Endothelial cell of umbilical vein (primary cell): ENCODE data around the gene TPRA1. TPM values are rescaled to one million over a fixed set of nuclear protein-coding genes. Genes with fewer than 3 reads are reported as not detected.

Experiments used
- BruUV-seq: library from RNA; stranded (reverse); fragments of 400-500 nt; replicated peaks from 2 replicates; lab custom pipeline; 2021; lab: Mats Ljungman, UMichigan
- CTCF ChIA-PET: fragments of 300-600, 350-600 bp; sonication (Branson Sonifier 250); formaldehyde crosslinking; loops from one replicate; lab custom pipeline; 2021; ENCODE audit warnings: antibody characterized with exemption, inconsistent platforms; lab: Charles Lee
- POLR2A ChIA-PET: fragments of 300-600, 350-600 bp; sonication (Branson Sonifier 250); formaldehyde crosslinking; loops from one replicate; lab custom pipeline; 2021; ENCODE audit warnings: antibody characterized with exemption, inconsistent platforms; lab: Charles Lee
- DNase-seq: peaks from one replicate; pipeline ENCODE4 v3.0.0-alpha.2; 2011; ENCODE audit warnings: low read depth, low spot score
- FAIRE-seq: peaks from 2 replicates; lab custom pipeline; 2011; peaks lifted over from hg19 to GRCh38; lab: Jason Lieb, UNC
- H2AFZ ChIP-seq: 2 replicates; pipeline ENCODE4 v1.6.0; 2012; ENCODE audit warnings: low read depth, low read length, control low read depth, inconsistent platforms
- H3K27ac ChIP-seq: 2 replicates; pipeline ENCODE4 v1.5.1; 2011; ENCODE audit warnings: low read depth, mild to moderate bottlenecking, control low read depth, low read length, moderate library complexity; ENCODE audit not compliant: insufficient read depth
- H3K27me3 ChIP-seq, 2 experiments: 2 replicates each; pipeline versions ENCODE4 v1.6.0 to v1.6.1; 2011; ENCODE audit warnings: low read length in 2 of 2, mixed read lengths in 1 of 2; ENCODE audit not compliant: control insufficient read depth in 2 of 2, insufficient read depth in 2 of 2
- H3K36me3 ChIP-seq, 2 experiments: 2 replicates in 1 of 2; 3 replicates in 1 of 2; pipeline ENCODE4 v1.5.1; 2011; ENCODE audit warnings: low read length in 2 of 2, mild to moderate bottlenecking in 1 of 2, moderate library complexity in 1 of 2; ENCODE audit not compliant: control insufficient read depth in 2 of 2, insufficient read depth in 2 of 2; ENCODE audit errors: extremely low read depth in 1 of 2
- H3K4me1 ChIP-seq: 3 replicates; pipeline ENCODE4 v1.5.1; 2011; ENCODE audit warnings: mild to moderate bottlenecking, low read length; ENCODE audit not compliant: control insufficient read depth, insufficient read depth; ENCODE audit errors: extremely low read depth
- H3K4me2 ChIP-seq: 2 replicates; pipeline ENCODE4 v1.6.1; 2011; ENCODE audit warnings: low read length, control low read depth, mixed read lengths; ENCODE audit not compliant: insufficient read depth
- H3K4me3 ChIP-seq, 3 experiments: fragments of 200-600 bp in 1 of 3; sonication (generic), shearing (Covaris generic) in 1 of 3; replicated peaks in 1 of 3; 2 replicates each; pipeline ENCODE4 v1.5.1; 2011 to 2016; ENCODE audit warnings: control low read depth in 3 of 3, low read length in 3 of 3, mild to moderate bottlenecking in 2 of 3, inconsistent platforms in 1 of 3, low read depth in 1 of 3, moderate library complexity in 1 of 3; ENCODE audit not compliant: insufficient read depth in 1 of 3
- H3K79me2 ChIP-seq: 2 replicates; pipeline ENCODE4 v1.6.0; 2012; ENCODE audit warnings: low read length, inconsistent platforms; ENCODE audit not compliant: control insufficient read depth, insufficient read depth
- H3K9ac ChIP-seq: replicated peaks from 2 replicates; pipeline ENCODE3; 2011; ENCODE audit warnings: low read length, control low read depth; ENCODE audit not compliant: insufficient read depth; ENCODE audit errors: extremely low read depth
- H3K9me1 ChIP-seq: replicated peaks from 3 replicates; pipeline ENCODE4 v1.6.0; 2011; ENCODE audit warnings: mild to moderate bottlenecking, low read length; ENCODE audit not compliant: control insufficient read depth, insufficient read depth; ENCODE audit errors: extremely low read depth
- H3K9me3 ChIP-seq: replicated peaks from 2 replicates; pipeline ENCODE4 v1.5.1; 2012; ENCODE audit warnings: low read length, inconsistent platforms; ENCODE audit not compliant: control insufficient read depth, insufficient read depth
- H4K20me1 ChIP-seq: replicated peaks from 2 replicates; pipeline ENCODE3; 2011; ENCODE audit warnings: mild to moderate bottlenecking, low read length; ENCODE audit not compliant: control insufficient read depth, insufficient read depth; ENCODE audit errors: extremely low read depth
- EZH2 ChIP-seq: IDR thresholded peaks from 2 replicates; pipeline ENCODE4 v1.6.1; 2012; ENCODE audit warnings: borderline replicate concordance, low read depth, mild to moderate bottlenecking, moderate library complexity, low read length, inconsistent platforms; ENCODE audit not compliant: severe bottlenecking
- FOS ChIP-seq: IDR thresholded peaks from 2 replicates; pipeline ENCODE4 v1.6.1; 2011; ENCODE audit warnings: mild to moderate bottlenecking, low read length, moderate library complexity, borderline replicate concordance; ENCODE audit not compliant: insufficient read depth
- GATA2 ChIP-seq: IDR thresholded peaks from 2 replicates; pipeline ENCODE4 v1.7.0; 2011; ENCODE audit warnings: low read depth, mild to moderate bottlenecking, moderate library complexity, mixed read lengths, low read length; ENCODE audit not compliant: insufficient read length, insufficient read depth
- JUN ChIP-seq: IDR thresholded peaks from 2 replicates; pipeline ENCODE4 v1.6.1; 2011; ENCODE audit warnings: borderline replicate concordance, low read depth; ENCODE audit not compliant: insufficient read length, insufficient read depth
- MYC ChIP-seq: IDR thresholded peaks from one replicate; pipeline ENCODE4 v1.6.1; 2011; ENCODE audit warnings: mild to moderate bottlenecking, low read depth, low read length
- POLR2A ChIP-seq: IDR thresholded peaks from 2 replicates; pipeline ENCODE4 v1.6.1; 2012; ENCODE audit warnings: low read depth, mild to moderate bottlenecking, control low read depth, low read length
- POLR2AphosphoS5 ChIP-seq: IDR thresholded peaks from 2 replicates; pipeline ENCODE4 v1.6.1; 2012; ENCODE audit warnings: low read depth, mild to moderate bottlenecking, control low read depth, low read length, moderate library complexity; ENCODE audit not compliant: insufficient read depth
- dilution Hi-C: fragments of 300-500 bp; cut with MboI; formaldehyde crosslinking; loops from one replicate; pipeline ENCODE4 v1.15.0; 2019; ENCODE audit warnings: low sequenced_read_pairs; ENCODE audit not compliant: extremely low pct_ligation_motif_present
- intact Hi-C: fragments of 100-400 bp; cut with micrococcal nuclease; formaldehyde crosslinking; loops from one replicate; pipeline ENCODE4 v1.10.0; 2022
- microRNA-seq: library from miRNA; unstranded; fragments of <30 nt; microRNA quantifications from one replicate; pipeline ENCODE4 v1.2.0, GENCODE V29; 2021; ENCODE audit warnings: borderline number of aligned reads, borderline replicate concordance
- polyA plus RNA-seq, 4 experiments: library from polyadenylated mRNA; depleted of rRNA in 3 of 4; stranded (reverse) in 3 of 4; unstranded in 1 of 4; fragments of >200 nt; gene quantifications; 2 replicates each; pipeline versions ENCODE4 v1.2.1 to v1.2.3, GENCODE V29; 2011 to 2012; ENCODE audit warnings: missing spikeins in 1 of 4
- small RNA-seq: library from RNA; depleted of rRNA; stranded (forward); fragments of <200 nt; gene quantifications from one replicate; pipeline ENCODE3, GENCODE V24; 2012; ENCODE audit warnings: low replicate concordance, low read depth; ENCODE audit not compliant: insufficient read depth, insufficient read length
- total RNA-seq: library from RNA; stranded (reverse); gene quantifications from 2 replicates; pipeline ENCODE4 v1.2.3, GENCODE V29; 2021
- TF ChIP-seq, protein P1 (sequence below): IDR thresholded peaks from 2 replicates; pipeline ENCODE4 v1.6.1; 2011; ENCODE audit not compliant: insufficient read depth, insufficient read length
- TF ChIP-seq, protein P2 (sequence below), 2 donors: IDR thresholded peaks; 1 replicate in 1 of 2; 2 replicates in 1 of 2; pipeline ENCODE4 v1.5.1; 2011; ENCODE audit warnings: low read length in 2 of 2, mild to moderate bottlenecking in 2 of 2, moderate library complexity in 2 of 2, control low read depth in 1 of 2, inconsistent platforms in 1 of 2, low read depth in 1 of 2; ENCODE audit not compliant: insufficient read depth in 1 of 2; ENCODE audit errors: extremely low read depth in 1 of 2

Gene TPRA1
- total and polyA plus RNA-seq, 2 donors (not counting 3 experiments of a cell fraction or from before 2014, with no cell fraction given) = 34.3 to 58.0 TPM

DNA sequence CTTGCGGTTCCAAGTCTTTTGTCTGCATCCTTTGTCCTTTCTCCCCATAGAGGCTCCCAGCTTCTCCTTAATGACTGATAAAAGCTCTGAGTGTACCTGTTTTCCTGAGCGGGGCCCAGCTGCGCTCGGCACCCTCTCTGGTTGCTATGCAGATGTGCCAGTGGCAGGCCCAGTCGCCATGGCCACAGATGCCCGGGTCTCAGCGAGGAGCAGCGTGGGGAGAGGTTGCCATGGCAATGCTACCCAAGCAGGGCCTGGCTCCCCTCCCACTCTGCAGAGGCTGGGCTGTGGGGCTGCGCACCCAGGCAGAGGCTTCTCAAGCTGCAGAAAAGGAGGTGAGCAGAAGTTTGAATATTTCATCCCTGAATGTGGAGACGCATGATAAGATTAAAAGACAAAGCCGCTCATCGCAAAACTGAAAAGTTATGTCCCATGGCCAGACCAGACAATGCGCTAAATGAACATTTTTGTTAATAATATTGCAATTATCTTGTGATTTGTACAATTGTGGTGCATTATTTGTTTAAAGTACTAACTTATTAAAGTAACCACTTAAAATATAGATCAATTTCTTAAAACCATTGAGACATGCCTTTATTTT is 66.1 kb downstream of the TPRA1 start:
- Histone ChIP-seq H2AFZ (no peak overlapping the region), H4K20me1 (no peaks in the 10 kb centered on the region), H3K36me3 (no peaks in the 10 kb centered on the region), H3K9me1 (no peaks in the 10 kb centered on the region), H3K27ac (no peak overlapping the region), H3K79me2 (no peaks in the 10 kb centered on the region), H3K4me1 (no peaks in the 10 kb centered on the region), H3K9me3 (no peaks in the 10 kb centered on the region), H3K9ac (no peak overlapping the region), H3K27me3 (no peaks in the 10 kb centered on the region), H3K4me2 (no peak overlapping the region), H3K4me3 (no peak overlapping the region)
- BruUV-seq = no TSS peak
- TF ChIP-seq, protein P1, sequence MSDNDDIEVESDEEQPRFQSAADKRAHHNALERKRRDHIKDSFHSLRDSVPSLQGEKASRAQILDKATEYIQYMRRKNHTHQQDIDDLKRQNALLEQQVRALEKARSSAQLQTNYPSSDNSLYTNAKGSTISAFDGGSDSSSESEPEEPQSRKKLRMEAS = no peak
- TF ChIP-seq, protein P2, sequence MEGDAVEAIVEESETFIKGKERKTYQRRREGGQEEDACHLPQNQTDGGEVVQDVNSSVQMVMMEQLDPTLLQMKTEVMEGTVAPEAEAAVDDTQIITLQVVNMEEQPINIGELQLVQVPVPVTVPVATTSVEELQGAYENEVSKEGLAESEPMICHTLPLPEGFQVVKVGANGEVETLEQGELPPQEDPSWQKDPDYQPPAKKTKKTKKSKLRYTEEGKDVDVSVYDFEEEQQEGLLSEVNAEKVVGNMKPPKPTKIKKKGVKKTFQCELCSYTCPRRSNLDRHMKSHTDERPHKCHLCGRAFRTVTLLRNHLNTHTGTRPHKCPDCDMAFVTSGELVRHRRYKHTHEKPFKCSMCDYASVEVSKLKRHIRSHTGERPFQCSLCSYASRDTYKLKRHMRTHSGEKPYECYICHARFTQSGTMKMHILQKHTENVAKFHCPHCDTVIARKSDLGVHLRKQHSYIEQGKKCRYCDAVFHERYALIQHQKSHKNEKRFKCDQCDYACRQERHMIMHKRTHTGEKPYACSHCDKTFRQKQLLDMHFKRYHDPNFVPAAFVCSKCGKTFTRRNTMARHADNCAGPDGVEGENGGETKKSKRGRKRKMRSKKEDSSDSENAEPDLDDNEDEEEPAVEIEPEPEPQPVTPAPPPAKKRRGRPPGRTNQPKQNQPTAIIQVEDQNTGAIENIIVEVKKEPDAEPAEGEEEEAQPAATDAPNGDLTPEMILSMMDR (IDR thresholded peaks at IDR 0.05; ENCODE audit: extremely low read depth in 1 of 2, insufficient read depth in 1 of 2, low read depth in 1 of 2, low read length in 2 of 2) = no peak
- TF ChIP-seq MYC (no peak), JUN (no peak), POLR2AphosphoS5 (no peak), FOS (no peak), EZH2 (no peak), GATA2 (no peak), POLR2A (no peak)
- POLR2A ChIA-PET = interaction anchor here (0.6 kb wide), 1 partner anchor 404 kb away, joined by 5 read pairs; no protein-coding TSS in a partner anchor
- DNase-seq = no peak
- intact Hi-C loops = no loop called here
- dilution Hi-C loops = no loop called here
- CTCF ChIA-PET = no interaction called here
- no peak for FAIRE-seq

Small RNAs within 50 kb of the gene (microRNA-seq; reads per million reads assigned to microRNA genes)
- gene MIR6825 = not detected
- 1.9 reads per million for gene MIR7976

Small RNAs within 50 kb of the gene (small RNA-seq; reads per million reads assigned to genes)
- 1.1 reads per million for gene AC084035.1
- not detected for gene MIR6825
- not detected for gene MIR7976

Other genes with a start within 250 kb of the TPRA1 start
- 64.6 and 71.2 TPM in 2 replicates for gene MCM2, start 7.7 kb upstream of the TPRA1 start, total RNA-seq
- 48.4 and 53.7 TPM in 2 replicates for gene MCM2, start 7.7 kb upstream of the TPRA1 start, polyA plus RNA-seq
- gene PODXL2, start 38.5 kb upstream of the TPRA1 start, total RNA-seq = 5.3 and 6.5 TPM in 2 replicates
- gene PODXL2, start 38.5 kb upstream of the TPRA1 start, polyA plus RNA-seq = 5.5 and 8.1 TPM in 2 replicates
- gene ABTB1, start 82.2 kb upstream of the TPRA1 start, total RNA-seq = 14.0 and 15.2 TPM in 2 replicates
- 24.4 and 25.1 TPM in 2 replicates for gene ABTB1, start 82.2 kb upstream of the TPRA1 start, polyA plus RNA-seq
- 60.2 and 60.9 TPM in 2 replicates for gene MGLL, start 231.8 kb upstream of the TPRA1 start, total RNA-seq
- gene MGLL, start 231.8 kb upstream of the TPRA1 start, polyA plus RNA-seq = 23.3 and 30.7 TPM in 2 replicates